NCI-H748 (cell line): ENCODE data around the gene AASDH.

Source experiments
- DNase-seq: peaks from one replicate; lab custom pipeline; 2025; ENCODE audit not compliant: unreplicated experiment; lab: John Stamatoyannopoulos, UW

AASDH gene

DNA sequence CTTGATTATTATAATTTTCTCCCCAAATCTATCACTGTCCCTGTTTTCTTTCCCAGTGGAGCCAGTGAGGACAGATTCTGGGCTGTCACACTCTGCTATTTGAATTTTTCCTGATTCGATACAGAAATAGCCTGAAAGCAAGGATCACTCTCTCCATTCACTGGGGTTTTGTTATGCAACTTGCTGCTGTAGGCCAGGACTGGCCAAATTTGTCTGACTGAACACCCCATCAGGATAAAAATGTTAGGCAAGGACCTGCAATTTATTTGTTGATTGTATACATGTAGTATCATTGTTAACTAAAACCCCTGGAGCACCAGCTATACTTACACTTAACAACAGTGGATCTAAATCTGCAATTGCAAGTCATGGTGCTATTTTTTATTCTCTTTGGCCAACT, 68.7 kb downstream of the AASDH start:
- DNase-seq, result no peak

DNA sequence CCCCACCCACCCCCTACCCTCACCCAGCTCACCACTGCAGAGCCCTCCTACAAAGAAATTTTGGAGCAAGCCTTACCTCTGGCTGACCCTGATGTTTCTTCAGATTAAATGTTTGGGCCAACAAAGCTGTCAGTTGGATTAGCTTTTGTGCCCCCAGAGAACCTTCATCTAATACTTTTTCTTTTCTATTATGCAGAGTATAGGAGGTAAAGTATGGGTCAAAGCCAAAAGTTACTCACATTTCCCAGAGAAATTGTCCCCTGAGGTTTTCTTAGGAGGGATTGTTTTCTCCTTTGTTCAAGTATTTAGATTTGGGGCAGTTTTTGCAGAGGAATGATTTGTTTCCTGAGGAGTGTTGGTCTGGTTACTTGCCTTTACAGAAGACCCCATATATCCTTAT, 69.5 kb downstream of the AASDH start:
- no peak for DNase-seq

DNA sequence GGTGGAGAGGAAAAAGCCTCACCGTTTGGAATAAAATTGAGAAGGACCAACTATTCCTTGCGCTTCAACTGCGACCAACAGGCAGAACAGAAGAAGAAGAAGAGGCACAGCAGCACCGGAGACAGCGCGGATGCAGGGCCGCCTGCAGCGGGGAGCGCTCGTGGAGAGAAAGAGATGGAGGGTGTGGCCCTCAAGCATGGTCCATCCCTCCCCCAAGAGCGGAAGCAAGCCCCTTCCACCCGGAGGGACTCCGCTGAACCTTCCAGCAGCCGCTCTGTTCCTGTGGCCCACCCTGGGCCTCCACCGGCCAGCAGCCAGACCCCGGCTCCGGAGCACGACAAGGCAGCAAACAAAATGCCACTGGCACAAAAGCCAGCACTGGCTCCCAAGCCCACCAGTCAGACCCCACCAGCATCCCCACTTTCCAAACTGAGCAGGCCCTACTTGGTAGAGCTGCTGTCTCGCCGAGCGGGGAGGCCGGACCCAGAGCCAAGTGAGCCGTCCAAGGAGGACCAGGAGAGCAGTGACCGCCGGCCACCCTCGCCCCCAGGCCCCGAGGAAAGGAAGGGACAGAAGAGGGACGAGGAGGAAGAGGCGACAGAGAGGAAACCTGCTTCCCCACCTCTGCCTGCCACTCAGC, 71.2 kb downstream of the AASDH start:
- DNase-seq, result no peak

GRCh38 chr4:56315543-56315942, 71.7 kb downstream of the AASDH start:
- no peak for DNase-seq

DNA sequence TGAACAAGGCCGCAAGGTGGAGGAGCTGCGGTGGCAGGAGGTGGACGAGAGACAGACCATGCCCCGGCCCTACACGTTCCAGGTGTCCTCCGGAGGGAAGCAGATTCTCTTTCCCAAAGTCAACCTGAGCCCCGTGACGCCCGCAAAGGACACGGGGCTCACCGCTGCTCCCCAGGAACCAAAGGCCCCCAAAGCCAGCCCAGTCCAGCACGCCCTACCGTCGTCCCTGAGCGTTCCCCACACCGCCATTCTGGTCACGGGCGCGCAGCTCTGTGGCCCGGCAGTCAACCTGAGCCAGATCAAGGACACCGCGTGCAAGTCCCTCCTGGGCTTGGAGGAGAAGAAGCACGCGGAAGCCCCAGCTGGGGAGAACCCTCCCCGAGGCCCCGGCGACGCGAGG, 72.2 kb downstream of the AASDH start:
- DNase-seq, result no peak

DNA sequence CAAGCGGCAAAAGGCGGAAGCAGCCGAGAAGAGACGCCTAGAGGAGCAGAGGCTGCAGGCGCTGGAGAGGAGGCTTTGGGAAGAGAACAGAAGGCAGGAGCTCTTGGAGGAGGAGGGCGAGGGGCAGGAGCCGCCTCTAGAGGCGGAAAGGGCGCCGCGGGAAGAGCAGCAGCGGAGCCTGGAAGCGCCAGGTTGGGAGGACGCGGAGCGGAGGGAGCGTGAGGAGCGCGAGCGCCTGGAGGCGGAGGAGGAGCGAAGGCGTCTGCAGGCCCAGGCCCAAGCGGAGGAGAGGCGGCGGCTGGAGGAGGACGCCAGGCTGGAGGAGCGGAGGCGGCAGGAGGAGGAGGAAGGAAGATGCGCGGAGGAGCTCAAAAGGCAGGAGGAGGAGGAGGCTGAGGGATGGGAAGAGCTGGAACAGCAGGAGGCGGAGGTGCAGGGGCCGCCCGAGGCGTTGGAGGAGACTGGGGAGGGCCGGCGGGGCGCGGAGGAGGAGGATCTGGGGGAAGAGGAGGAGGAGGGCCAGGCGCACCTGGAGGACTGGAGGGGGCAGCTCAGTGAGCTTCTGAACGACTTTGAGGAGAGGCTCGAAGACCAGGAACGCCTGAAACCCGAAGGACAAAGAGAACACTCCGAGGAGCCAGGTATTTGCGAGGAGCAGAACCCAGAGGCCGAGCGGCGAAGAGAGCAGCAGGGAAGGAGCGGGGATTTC, 72.9 kb downstream of the AASDH start:
- DNase-seq, result no peak

GRCh38 chr4:56313132-56313531, 74.2 kb downstream of the AASDH start:
- DNase-seq, result no peak

DNA sequence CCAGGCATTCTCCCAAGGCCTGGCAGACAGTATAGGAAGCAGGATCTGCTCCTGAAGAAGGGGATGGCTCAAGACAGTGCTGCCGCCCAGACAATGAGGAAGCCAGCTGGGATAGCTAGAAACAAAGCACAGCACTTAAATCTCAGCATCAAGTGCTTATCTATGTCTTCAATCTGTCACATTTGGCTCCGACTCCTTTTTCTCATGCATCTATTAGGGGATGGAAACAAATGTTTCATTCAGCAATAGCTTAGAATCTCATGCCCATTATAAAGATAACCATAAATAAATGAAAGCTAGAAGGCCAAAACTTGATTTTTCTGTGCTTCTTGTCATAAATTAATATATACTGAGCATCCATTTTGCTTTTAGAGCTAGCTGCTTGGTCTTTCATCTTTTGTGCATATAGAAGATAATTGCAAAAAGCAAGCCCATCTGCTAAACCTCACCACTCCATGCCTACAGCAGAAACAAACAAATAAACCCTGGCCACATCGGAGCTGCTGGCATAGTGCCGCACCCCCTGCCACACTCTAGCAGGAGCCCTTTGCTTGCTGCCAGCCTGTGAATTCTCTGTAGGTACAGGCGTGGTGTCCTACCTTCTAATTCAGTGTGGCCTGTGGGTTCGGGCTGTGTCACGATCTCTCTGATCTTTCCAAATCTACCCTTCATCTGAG, 75.9 kb downstream of the AASDH start:
- no peak for DNase-seq

- DNase-seq, result no peak
Observed at GRCh38 chr4:56310401-56311125, 76.7 kb downstream of the AASDH start.

DNA sequence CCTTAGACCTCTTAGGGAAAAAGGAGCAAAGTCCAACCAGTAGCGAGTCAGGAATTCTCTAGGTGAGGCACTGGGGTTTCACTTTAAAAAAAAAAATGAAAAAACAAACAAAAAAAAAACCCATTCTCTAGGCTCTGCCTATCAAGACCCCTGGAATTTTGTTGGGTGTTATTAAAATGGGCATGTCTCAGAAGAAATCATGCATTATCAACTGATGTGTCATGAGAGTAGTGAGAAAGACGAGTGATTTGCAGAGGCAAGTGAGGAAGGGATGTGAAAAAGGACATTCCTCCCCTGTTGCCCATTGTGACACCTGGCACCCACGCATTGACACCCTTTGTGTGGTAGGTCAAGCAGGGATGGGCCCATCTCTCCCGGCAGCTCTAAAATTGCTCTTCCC, 78.9 kb downstream of the AASDH start:
- no peak for DNase-seq

DNA sequence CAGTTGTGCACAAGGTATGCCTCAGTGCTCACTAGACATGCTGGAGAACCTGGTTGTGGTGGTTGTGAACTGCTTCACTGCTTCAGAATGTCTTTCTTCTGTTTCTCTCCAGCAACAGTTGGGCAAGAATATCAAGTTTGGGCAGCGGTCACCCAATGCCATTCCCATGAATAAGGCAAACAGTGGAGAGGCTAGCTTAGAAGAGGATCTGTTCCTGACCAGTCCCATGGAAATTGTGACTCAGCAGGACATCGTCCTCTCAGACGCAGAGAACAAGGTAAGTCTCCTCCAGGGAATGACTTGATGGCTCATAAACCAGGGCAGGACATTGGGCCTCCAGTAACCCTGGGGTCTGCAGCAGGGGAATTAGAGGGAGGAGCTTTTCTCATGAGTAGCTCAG, 79.9 kb downstream of the AASDH start:
- no peak for DNase-seq

- no peak for DNase-seq
Observed at GRCh38 chr4:56305390-56305789, 81.9 kb downstream of the AASDH start.

- no peak for DNase-seq
Observed at GRCh38 chr4:56303921-56304320, 83.4 kb downstream of the AASDH start.

DNA sequence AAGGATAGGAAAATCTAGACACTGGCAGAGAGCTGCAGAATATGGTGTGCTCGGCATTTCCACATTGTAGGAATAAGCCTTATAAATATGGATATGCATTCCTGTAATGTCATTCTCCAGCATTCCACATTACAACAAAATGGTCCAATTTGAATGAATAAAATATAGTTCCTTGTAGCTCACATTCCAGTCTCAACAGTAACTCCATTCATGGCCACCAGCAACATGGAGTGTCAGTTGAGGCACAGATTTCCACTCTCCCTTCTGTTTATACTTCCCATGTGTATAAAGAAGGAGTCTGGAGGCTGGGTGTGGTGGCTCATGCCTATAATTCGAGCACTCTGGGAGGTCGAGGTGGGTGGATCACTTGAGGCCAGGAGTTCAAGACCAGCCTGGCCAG, 84.5 kb downstream of the AASDH start:
- DNase-seq, result no peak

DNA sequence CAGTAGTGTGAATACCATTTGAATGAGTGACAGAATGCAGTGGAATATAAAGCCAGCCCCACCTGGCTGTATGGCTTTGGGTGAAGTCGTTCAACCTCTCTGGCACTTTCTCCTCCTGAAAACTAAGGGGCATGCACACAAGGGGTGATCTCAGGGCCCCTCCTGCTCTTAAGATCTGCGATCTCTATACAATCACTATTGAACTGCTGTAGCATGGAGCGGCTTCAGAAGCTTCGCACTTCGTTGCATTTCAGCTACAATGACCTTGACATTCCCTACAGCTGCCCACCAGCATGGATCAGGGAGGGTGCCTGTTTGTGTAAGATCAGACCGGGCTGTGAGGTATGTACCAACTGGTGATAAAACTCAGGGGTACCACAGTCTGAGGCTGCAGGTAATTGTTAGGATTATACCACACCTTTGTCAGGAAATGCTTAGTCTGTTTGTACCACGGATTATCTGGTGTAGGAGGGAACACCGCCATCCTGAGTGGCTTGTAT, 85.2 kb downstream of the AASDH start:
- no peak for DNase-seq

DNA sequence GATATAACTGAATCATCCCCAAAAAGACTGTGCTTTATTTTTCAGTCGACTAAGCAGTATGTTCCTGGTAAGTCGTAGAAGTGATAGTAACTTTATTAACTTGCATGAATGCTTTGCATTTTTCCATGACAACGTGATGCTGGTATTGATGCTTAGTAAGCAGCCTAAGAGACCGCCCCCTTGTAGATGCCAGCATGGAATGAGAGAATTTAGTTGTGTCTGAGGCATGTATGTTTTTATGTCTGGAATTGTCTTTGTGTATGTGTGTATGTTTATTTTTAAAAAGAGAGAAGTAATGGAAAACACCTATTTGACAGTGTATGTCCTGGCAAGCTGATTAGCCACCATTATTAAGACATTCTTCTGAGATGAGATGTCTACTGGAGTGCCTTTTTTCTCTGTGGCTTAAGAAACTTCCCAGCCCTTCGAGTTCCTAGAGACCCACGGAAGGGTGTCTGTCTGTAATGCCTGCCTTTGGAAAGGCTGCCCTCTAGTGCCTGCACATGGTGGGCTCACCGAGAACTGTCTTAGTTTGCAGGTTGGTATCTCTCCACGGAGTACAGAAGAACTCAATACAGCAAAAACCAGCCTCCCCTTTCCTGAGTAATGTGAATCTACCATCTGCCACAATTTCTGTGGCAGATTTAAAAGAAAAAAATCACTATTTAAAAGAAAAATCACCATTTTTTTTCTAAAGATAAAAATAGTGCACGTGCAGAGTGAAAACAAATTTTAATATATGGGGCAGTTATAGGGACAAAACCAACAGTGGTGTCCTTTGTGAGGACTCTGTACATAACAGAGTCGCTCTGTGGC, 85.9 kb downstream of the AASDH start:
- DNase-seq, result peak; percentile 66

GRCh38 chr4:56298236-56298635, 89.1 kb downstream of the AASDH start:
- no peak for DNase-seq

DNA sequence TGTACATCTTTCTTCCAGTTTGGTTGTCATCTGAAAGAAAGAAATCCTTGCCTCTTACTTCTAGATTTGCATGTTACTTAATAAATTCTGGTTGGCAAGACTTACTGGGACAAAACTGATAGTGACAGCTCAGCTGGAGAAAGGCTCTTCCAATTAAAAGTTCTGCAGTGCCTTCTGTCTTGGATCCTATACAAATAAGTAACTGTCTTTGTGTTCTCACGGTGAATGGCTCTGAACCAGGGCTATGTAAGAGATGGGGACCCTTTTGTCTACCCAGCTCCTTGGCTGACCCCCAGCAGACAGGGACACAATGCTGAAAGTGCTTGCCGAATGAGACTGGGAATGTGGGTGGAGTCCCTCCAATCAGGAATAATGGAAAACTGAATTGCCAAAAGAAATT, 89.5 kb downstream of the AASDH start:
- no peak for DNase-seq

DNA sequence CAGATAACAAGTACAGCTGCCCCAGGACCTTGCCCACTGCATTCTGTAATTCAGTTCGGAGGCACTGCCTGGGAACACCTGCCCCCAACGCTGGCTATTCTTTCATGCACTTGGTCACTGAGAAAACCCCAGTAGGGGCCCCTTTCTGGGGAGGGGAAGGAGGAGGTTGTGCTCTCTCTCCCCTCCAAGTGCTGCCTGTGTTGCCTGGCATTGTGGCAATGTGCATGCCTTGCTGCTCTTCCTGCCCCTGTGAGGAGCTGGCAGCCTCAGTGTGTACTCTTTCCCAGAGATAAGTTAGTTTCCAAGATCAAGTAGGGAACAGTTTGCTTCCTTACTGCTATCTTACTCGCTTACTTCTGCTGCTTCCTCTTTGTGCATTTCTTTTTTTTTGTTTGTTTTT, 90.8 kb downstream of the AASDH start:
- DNase-seq, result no peak

- no peak for DNase-seq
Observed at GRCh38 chr4:56293121-56293520, 94.2 kb downstream of the AASDH start.

- DNase-seq, result no peak
Observed at GRCh38 chr4:56289934-56290333, 97.4 kb downstream of the AASDH start.
